ENCODE measurements around the gene HDAC8.

DNA sequence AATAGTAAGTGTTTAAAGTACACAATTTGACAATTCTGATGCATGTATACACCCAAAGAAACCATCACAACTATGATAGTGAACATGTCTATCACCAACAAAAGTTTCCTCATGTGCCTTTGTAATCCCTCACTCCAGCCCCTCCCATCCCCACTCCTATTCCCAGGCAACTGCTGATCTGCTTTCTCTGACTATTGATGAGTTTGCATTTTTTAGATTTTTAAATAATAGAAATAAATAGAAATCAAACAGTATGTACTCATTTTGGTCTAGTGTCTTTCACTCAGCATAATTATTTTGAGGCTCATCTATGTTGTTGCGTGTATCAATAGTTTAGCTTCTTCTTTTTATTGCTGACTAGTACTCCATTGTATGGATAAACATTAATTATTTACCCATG, 290.3 kb downstream of the HDAC8 start:
- TF ChIP-seq, protein P1, sequence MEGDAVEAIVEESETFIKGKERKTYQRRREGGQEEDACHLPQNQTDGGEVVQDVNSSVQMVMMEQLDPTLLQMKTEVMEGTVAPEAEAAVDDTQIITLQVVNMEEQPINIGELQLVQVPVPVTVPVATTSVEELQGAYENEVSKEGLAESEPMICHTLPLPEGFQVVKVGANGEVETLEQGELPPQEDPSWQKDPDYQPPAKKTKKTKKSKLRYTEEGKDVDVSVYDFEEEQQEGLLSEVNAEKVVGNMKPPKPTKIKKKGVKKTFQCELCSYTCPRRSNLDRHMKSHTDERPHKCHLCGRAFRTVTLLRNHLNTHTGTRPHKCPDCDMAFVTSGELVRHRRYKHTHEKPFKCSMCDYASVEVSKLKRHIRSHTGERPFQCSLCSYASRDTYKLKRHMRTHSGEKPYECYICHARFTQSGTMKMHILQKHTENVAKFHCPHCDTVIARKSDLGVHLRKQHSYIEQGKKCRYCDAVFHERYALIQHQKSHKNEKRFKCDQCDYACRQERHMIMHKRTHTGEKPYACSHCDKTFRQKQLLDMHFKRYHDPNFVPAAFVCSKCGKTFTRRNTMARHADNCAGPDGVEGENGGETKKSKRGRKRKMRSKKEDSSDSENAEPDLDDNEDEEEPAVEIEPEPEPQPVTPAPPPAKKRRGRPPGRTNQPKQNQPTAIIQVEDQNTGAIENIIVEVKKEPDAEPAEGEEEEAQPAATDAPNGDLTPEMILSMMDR (IDR thresholded peaks at IDR 0.05): no peak
- TF ChIP-seq POLR2A (IDR thresholded peaks at IDR 0.05): no peak

All from adrenal gland (tissue), 5 donors.